NCI-H1694 treated with DMSO at 0.1 percent for 48 hours (cell line): Measurements from ENCODE around the gene CACNB4.
A peak's percentile ranks its signal among the peaks of the same experiment; 100 is the strongest.
"Not testable (repeated sequence)": the region's sequence is repeated elsewhere in the genome, so short reads cannot be mapped to it uniquely, and the experiment has no call there.

Experiments used
- DNase-seq: peaks from one replicate; lab custom pipeline; 2025; lab: John Stamatoyannopoulos, UW

Gene CACNB4

GRCh38 chr2:152050915-152051314 is 47.9 kb downstream of the CACNB4 start:
- DNase-seq = no peak

- DNase-seq = no peak
Observed at GRCh38 chr2:152050341-152050740, 48.5 kb downstream of the CACNB4 start.

GRCh38 chr2:152049541-152049940 is 49.3 kb downstream of the CACNB4 start:
- no peak for DNase-seq

- peak; percentile 8 for DNase-seq
Observed at GRCh38 chr2:152047824-152048471, 50.9 kb downstream of the CACNB4 start.

- no peak for DNase-seq
Observed at GRCh38 chr2:152046940-152047339, 51.9 kb downstream of the CACNB4 start.

- DNase-seq = no peak
Observed at GRCh38 chr2:152042636-152043615, 55.9 kb downstream of the CACNB4 start.

- DNase-seq = no peak
Observed at GRCh38 chr2:152038441-152038958, 60.3 kb downstream of the CACNB4 start.

GRCh38 chr2:152037743-152038435 is 61.0 kb downstream of the CACNB4 start:
- DNase-seq = no peak

- DNase-seq = peak; percentile 73
Observed at GRCh38 chr2:152036611-152037469, 62.0 kb downstream of the CACNB4 start.

- no peak for DNase-seq
Observed at GRCh38 chr2:152034257-152034801, 64.5 kb downstream of the CACNB4 start.

- no peak for DNase-seq
Observed at GRCh38 chr2:152033011-152033925, 65.6 kb downstream of the CACNB4 start.

- DNase-seq = no peak
Observed at GRCh38 chr2:152031747-152032306, 67.0 kb downstream of the CACNB4 start.

GRCh38 chr2:152030596-152031328 is 68.1 kb downstream of the CACNB4 start:
- not testable (repeated sequence) for DNase-seq

- DNase-seq = no peak
Observed at GRCh38 chr2:152028182-152028862, 70.5 kb downstream of the CACNB4 start.

GRCh38 chr2:152025678-152026287 is 73.1 kb downstream of the CACNB4 start:
- DNase-seq = peak; percentile 95

- DNase-seq = no peak
Observed at GRCh38 chr2:152024477-152024876, 74.4 kb downstream of the CACNB4 start.

- no peak for DNase-seq
Observed at GRCh38 chr2:152022090-152022489, 76.8 kb downstream of the CACNB4 start.

- DNase-seq = not testable (repeated sequence)
Observed at GRCh38 chr2:152021001-152021400, 77.8 kb downstream of the CACNB4 start.
